ENCODE results near the gene XK.

GRCh38 chrX:37679230-37679629, 6.4 kb upstream of the XK start:
- TF ChIP-seq CTCF (IDR thresholded peaks at IDR 0.05) = no peak
- TF ChIP-seq EZH2 (IDR thresholded peaks at IDR 0.05; ENCODE audit: borderline replicate concordance, insufficient read depth, low read depth, low read length, poor library complexity, severe bottlenecking) = no peak
